ENCODE results near the gene MUC15. TPM values are rescaled to one million over a fixed set of nuclear protein-coding genes. Genes with fewer than 3 reads are reported as not detected.

MUC15 gene
- total and polyA plus RNA-seq, 2 of the 8 experiments (the other 6 are each of a cell fraction or from before 2014, with no cell fraction given), result not detected

GRCh38 chr11:26608507-26609146 is 36.6 kb upstream of the MUC15 start:
- Histone ChIP-seq H3K79me1 (ENCODE audit: low read depth, low read length) (no peaks in the 10 kb centered on the region), H2AFZ (ENCODE audit: low read length) (no peak overlapping the region), H3K4me3 (ENCODE audit: extremely low read depth in 1 of 4, insufficient read depth in 2 of 4, low read depth in 3 of 4, low read length in 4 of 4) (no peak overlapping the region), H3K9ac (replicated peaks in 1 of 4; ENCODE audit: extremely low read depth in 1 of 4, low read depth in 3 of 4, low read length in 3 of 4) (no peak overlapping the region), H3K56ac (replicated peaks; ENCODE audit: insufficient read length, low read depth, low read length) (no peak overlapping the region), H2BK5ac (ENCODE audit: low read depth, low read length) (no peak overlapping the region), H3K23me2 (ENCODE audit: low read depth, low read length) (no peaks in the 10 kb centered on the region), H3K79me2 (ENCODE audit: control insufficient read depth in 1 of 2, insufficient read depth in 2 of 2, low read length in 2 of 2) (no peaks in the 10 kb centered on the region), H3K4me1 (replicated peaks in 1 of 4; ENCODE audit: control insufficient read depth in 3 of 4, insufficient read depth in 4 of 4, low read length in 3 of 4) (peaks cover 0 to 2% (median 0%) of the 10 kb centered on the region in 4 experiments; a peak in 2 of 7 replicates), H4K8ac (ENCODE audit: extremely low read depth, insufficient read depth, low read length) (no peak overlapping the region), H3K9me3 (ENCODE audit: insufficient read depth in 2 of 2, low read depth in 1 of 2, low read length in 1 of 2) (no peaks in the 10 kb centered on the region), H4K20me1 (replicated peaks in 1 of 2; ENCODE audit: control insufficient read depth in 1 of 2, insufficient read depth in 2 of 2, low read length in 2 of 2) (no peaks in the 10 kb centered on the region), H3K14ac (ENCODE audit: insufficient read length) (no peak overlapping the region), H2BK15ac (ENCODE audit: low read length) (no peak overlapping the region), H4K91ac (replicated peaks; ENCODE audit: insufficient read length, low read length) (no peak overlapping the region), H3K4ac (replicated peaks; ENCODE audit: insufficient read length, low read depth, low read length) (no peak overlapping the region), H4K5ac (ENCODE audit: insufficient read length, low read depth, low read length) (no peak overlapping the region), H2BK12ac (ENCODE audit: low read depth, low read length) (no peak overlapping the region), H2BK20ac (ENCODE audit: low read length) (no peak overlapping the region), H3K27ac (ENCODE audit: low read depth, low read length) (no peak overlapping the region), H2AK5ac (ENCODE audit: low read depth, low read length) (no peak overlapping the region), H3K36me3 (ENCODE audit: control insufficient read depth in 2 of 4, insufficient read depth in 4 of 4, low read length in 3 of 4) (no peaks in the 10 kb centered on the region), H3K27me3 (replicated peaks in 1 of 4; ENCODE audit: control insufficient read depth in 3 of 4, extremely low read depth in 1 of 4, insufficient read depth in 3 of 4, low read length in 3 of 4) (no peaks in the 10 kb centered on the region), H3K23ac (ENCODE audit: insufficient read length) (no peak overlapping the region), H3K4me2 (ENCODE audit: insufficient read depth in 1 of 2, low read depth in 2 of 2, low read length in 2 of 2) (no peak overlapping the region), H3K18ac (ENCODE audit: extremely low read depth, low read length) (no peak overlapping the region), H2BK120ac (replicated peaks; ENCODE audit: low read depth, low read length) (no peak overlapping the region)
- DNase-seq (ENCODE audit: low read depth in 1 of 2, low spot score in 2 of 2) (no peak), FAIRE-seq (no peak)
- WGBS, 2 experiments (ENCODE audit: extremely low coverage in 1 of 2, insufficient coverage in 1 of 2, insufficient read length in 1 of 2, insufficient replicate concordance in 2 of 2, low coverage in 1 of 2, low lambda C conversion rate in 2 of 2, missing lambda C conversion rate in 1 of 2), result 86% methylated on average over 8 of the region's 9 CpGs; no CpG with 5 or more reads in 1 of the 2 experiments
- TF ChIP-seq SP1 (IDR thresholded peaks at IDR 0.05; ENCODE audit: low read depth, low read length) (no peak), EZH2 (IDR thresholded peaks at IDR 0.05; ENCODE audit: low read depth, low read length, severe bottlenecking) (no peak), POLR2A (IDR thresholded peaks at IDR 0.05; ENCODE audit: control extremely low read depth in 1 of 2, low read depth in 2 of 2, low read length in 2 of 2) (no peak), EGR1 (IDR thresholded peaks at IDR 0.05; ENCODE audit: borderline replicate concordance, low read depth, low read length) (no peak), MAX (IDR thresholded peaks at IDR 0.05) (no peak), CBX8 (IDR thresholded peaks at IDR 0.05; ENCODE audit: borderline replicate concordance, low read depth, low read length) (no peak), RNF2 (IDR thresholded peaks at IDR 0.05; ENCODE audit: borderline replicate concordance, low read depth, low read length, missing control alignments, poor library complexity, severe bottlenecking) (no peak), SP2 (IDR thresholded peaks at IDR 0.05; ENCODE audit: low read length) (no peak), POLR2AphosphoS5 (IDR thresholded peaks at IDR 0.05; ENCODE audit: low read depth, low read length) (no peak), ASH2L (IDR thresholded peaks at IDR 0.05; ENCODE audit: low read length) (no peak), KDM5A (IDR thresholded peaks at IDR 0.05; ENCODE audit: low read length) (no peak), ZNF274 (IDR thresholded peaks at IDR 0.05; ENCODE audit: borderline replicate concordance, extremely low read depth, low read length) (no peak), KDM4A (IDR thresholded peaks at IDR 0.05; ENCODE audit: low read depth, low read length, severe bottlenecking) (no peak), BACH1 (IDR thresholded peaks at IDR 0.05; ENCODE audit: low read length) (no peak)
- POLR2A ChIA-PET (ENCODE audit: partially characterized antibody), result no interaction called here
- CTCF ChIA-PET (ENCODE audit: partially characterized antibody), result no interaction called here
